DOHH2 (cell line): ENCODE data around the gene PRKN.

Experiments used
- CTCF ChIP-seq: fragments of 200-600 bp; sonication (generic); IDR thresholded peaks from one replicate; pipeline ENCODE4 v1.5.1; 2014; ENCODE audit warnings: antibody characterized with exemption, mild to moderate bottlenecking, low read depth, low read length; ENCODE audit not compliant: poor library complexity, severe bottlenecking
- EZH2phosphoT487 ChIP-seq: fragments of 200-600 bp; sonication (generic); IDR thresholded peaks from 2 replicates; pipeline ENCODE4 v1.6.1; 2017; ENCODE audit warnings: borderline replicate concordance, mild to moderate bottlenecking, antibody characterized with exemption, low read length, moderate library complexity, mixed read lengths

GRCh38 chr6:161353208-161353613 lies 1374.4 kb downstream of the PRKN start:
- TF ChIP-seq CTCF (no peak), EZH2phosphoT487 (no peak)
